ENCODE measurements around the gene HBB. TPM values are rescaled to one million over a fixed set of nuclear protein-coding genes. Genes with fewer than 3 reads are reported as not detected.
"Not testable (repeated sequence)": the region's sequence is repeated elsewhere in the genome, so short reads cannot be mapped to it uniquely, and the experiment has no call there.

The HBB gene
- total RNA-seq, 4 donors from 2014 or later: 7.9 to 229 (median 35.3) TPM

GRCh38 chr11:5252192-5252918 lies 25.5 kb upstream of the HBB start:
- no peak for DNase-seq

DNA sequence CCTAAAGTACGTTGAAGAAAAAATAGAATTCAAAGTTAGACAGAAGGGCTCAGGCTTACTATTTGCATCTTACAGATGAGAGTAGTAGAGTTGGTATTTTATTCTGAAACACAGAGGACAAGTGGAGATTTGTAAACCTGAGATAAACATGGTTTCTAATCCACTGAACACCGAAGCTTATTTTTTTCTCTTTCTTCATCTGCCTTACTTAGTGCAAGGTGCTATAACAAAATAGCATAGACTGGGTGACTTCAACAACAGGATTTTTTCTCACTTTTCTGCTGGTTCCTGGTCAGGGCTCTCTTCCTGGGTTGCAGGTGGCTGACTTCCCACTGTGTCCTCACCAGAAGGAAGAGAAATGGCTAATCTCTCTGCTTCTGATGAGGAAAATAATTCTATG lies 24.9 kb upstream of the HBB start:
- in situ Hi-C loops (cut with MboI; ENCODE audit: low sequenced_read_pairs in 4 of 4): no loop called here
- TF ChIP-seq CTCF (IDR thresholded peaks at IDR 0.05 in 4 of 5, conservative IDR thresholded peaks at IDR 0.05 in 1 of 5): no peak
- TF ChIP-seq POLR2A (IDR thresholded peaks at IDR 0.05): no peak

More at GRCh38 chr11:5252192-5252918, 25.5 kb upstream of the HBB start:
- Histone ChIP-seq H3K4me1 (no peaks in the 10 kb centered on the region), H3K27ac (no peak overlapping the region), H3K4me3 (no peak overlapping the region), H3K36me3 (no peaks in the 10 kb centered on the region), H3K9me3 (no peaks in the 10 kb centered on the region), H3K27me3 (no peaks in the 10 kb centered on the region)
- TF ChIP-seq POLR2A (IDR thresholded peaks at IDR 0.05) (no peak), CTCF (IDR thresholded peaks at IDR 0.05 in 4 of 5, conservative IDR thresholded peaks at IDR 0.05 in 1 of 5) (no peak)
- no peak for ATAC-seq
- in situ Hi-C loops (cut with MboI; ENCODE audit: low sequenced_read_pairs in 4 of 4): no loop called here
- intact Hi-C loops (cut with DNase I; ENCODE audit: low total_unique reads): no loop called here

DNA sequence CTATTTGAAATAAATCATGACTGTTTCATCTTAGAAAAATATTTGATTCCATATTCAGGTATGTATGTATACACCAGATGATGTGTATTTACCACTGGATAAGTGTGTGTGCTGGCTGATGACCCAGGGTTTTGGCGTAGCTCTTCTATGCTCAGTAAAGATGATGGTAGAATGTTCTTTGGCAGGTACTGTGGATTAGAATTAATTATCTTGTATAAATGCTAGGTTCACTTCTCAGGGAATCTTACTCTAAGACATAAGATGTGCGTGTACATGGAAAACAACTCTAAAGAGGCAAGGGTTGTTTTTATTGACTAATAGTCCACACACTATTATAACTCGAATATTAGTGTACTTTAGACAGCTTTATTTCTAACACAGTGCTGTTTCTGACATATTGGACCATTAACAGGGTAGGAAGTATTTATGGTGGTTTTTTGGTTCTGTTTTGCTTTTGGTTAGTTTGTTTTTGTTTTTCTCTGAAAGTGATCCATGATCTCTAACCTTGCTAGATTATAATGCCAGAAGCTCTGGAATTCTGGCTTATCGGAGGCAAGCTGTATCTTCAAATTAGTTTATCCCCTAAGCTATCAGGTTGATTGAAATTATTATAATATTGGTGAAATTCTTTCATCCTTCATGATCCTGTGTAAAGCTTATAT lies 23.8 kb upstream of the HBB start:
- no peak overlapping the region for H3K4me3 ChIP-seq
- no peaks in the 10 kb centered on the region for H3K27me3 ChIP-seq
- intact Hi-C loops (cut with DNase I; ENCODE audit: low total_unique reads): no loop called here
- no peaks in the 10 kb centered on the region for H3K4me1 ChIP-seq
- H3K9me3 ChIP-seq: no peaks in the 10 kb centered on the region
- no peaks in the 10 kb centered on the region for H3K36me3 ChIP-seq
- TF ChIP-seq CTCF (IDR thresholded peaks at IDR 0.05 in 4 of 5, conservative IDR thresholded peaks at IDR 0.05 in 1 of 5) (no peak), POLR2A (IDR thresholded peaks at IDR 0.05) (no peak)
- no peak overlapping the region for H3K27ac ChIP-seq
- ATAC-seq (no peak), DNase-seq (no peak)
- in situ Hi-C loops (cut with MboI; ENCODE audit: low sequenced_read_pairs in 4 of 4): no loop called here

More for the DNA sequence above, 24.9 kb upstream of the HBB start:
- intact Hi-C loops (cut with DNase I; ENCODE audit: low total_unique reads): no loop called here
- Histone ChIP-seq H3K36me3 (no peaks in the 10 kb centered on the region), H3K9me3 (no peaks in the 10 kb centered on the region), H3K4me3 (no peak overlapping the region), H3K27me3 (no peaks in the 10 kb centered on the region), H3K27ac (no peak overlapping the region), H3K4me1 (no peaks in the 10 kb centered on the region)
- ATAC-seq: no peak
- no peak for DNase-seq

GRCh38 chr11:5249807-5250396 lies 23.0 kb upstream of the HBB start, which contains the start of gene HBG1:
HBG1 (minus strand) TSS chr11:5249857; CDS start chr11:5249804, 53 bp downstream.
- H3K4me3 ChIP-seq; H3K27me3 ChIP-seq; in situ Hi-C loops (cut with MboI; ENCODE audit: low sequenced_read_pairs in 4 of 4); DNase-seq; H3K9me3 ChIP-seq; ATAC-seq; H3K4me1 ChIP-seq; H3K27ac ChIP-seq; intact Hi-C loops (cut with DNase I; ENCODE audit: low total_unique reads); H3K36me3 ChIP-seq: not testable (repeated sequence)

GRCh38 chr11:5248498-5248897 lies 21.6 kb upstream of the HBB start:
- H3K36me3 ChIP-seq; H3K27me3 ChIP-seq; H3K4me1 ChIP-seq; H3K4me3 ChIP-seq; DNase-seq; intact Hi-C loops (cut with DNase I; ENCODE audit: low total_unique reads); in situ Hi-C loops (cut with MboI; ENCODE audit: low sequenced_read_pairs in 4 of 4); H3K27ac ChIP-seq; ATAC-seq; H3K9me3 ChIP-seq: not testable (repeated sequence)
